HK-2 (cell line): ENCODE data around the gene HOXC9.

Experiments used
- DNase-seq: peaks from one replicate; pipeline ENCODE4 v3.0.0-alpha.2; 2018; ENCODE audit not compliant: unreplicated experiment

Gene HOXC9

DNA sequence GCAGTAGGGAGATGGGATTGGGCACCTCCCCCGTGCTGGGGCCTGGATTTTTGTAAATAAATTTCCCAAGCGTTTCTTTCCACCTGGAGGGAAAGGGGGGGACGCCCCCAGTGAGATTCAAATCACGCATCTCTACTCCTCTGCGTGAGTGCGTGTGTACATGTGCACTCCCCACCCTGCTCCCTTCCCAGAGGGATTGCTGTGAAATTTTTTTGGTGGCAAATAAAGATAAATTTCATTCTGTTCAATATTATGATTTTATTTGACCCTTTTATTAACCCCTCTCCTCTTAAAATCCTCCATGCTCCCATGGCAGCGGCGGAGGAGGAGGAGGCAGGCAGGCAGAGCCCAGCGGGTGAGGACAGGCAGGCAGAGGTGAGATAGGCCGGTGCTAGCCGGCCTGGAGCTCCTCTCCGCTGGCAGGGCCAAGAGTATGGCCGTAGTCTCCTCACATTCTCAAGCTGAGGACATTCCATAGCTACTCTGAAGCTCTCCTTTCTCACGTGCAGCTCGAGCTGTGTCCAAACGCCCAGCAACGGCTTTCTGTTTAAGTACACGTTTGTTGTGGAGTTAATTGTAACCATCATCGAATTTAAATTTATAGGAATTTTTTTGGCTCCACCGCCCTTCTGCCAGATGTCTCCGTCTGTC is 23.7 kb upstream of the HOXC9 start:
- DNase-seq: no peak

DNA sequence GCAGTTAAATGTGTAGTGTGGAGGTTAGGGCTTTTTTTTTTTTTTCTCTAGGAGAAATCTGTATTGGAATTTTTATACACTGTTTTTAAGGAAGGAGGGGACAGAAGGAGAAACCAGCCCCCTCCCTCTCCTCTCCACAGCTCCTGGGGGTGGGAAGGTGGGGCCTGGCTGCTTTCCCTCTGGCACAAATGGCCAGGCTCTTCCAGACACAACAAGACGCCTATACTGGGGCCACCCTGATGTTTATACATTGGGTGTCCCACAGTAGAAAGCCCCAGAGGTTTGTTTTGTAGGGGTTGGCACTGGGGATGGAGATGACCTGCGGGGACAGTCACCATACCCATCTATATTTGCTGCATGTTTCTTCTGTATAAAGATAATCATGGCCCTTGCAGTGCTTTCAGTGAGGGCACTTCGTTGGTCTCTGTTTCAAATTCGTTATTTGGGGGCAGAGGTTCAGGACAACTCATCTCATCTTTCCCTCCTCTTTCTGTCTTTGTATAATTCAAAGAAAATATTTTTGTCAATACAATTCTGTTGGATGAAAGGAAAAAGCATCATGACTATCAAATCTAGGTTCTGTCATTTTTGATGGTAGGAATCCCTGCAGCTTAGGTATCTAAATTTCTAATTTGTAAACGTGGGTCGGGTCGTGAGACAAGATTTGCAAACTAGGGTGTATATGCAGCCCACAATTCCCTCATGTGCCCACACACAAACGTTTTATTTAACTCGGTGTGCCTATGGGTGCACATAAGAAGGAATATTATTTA is 23.0 kb upstream of the HOXC9 start:
- DNase-seq: no peak

DNA sequence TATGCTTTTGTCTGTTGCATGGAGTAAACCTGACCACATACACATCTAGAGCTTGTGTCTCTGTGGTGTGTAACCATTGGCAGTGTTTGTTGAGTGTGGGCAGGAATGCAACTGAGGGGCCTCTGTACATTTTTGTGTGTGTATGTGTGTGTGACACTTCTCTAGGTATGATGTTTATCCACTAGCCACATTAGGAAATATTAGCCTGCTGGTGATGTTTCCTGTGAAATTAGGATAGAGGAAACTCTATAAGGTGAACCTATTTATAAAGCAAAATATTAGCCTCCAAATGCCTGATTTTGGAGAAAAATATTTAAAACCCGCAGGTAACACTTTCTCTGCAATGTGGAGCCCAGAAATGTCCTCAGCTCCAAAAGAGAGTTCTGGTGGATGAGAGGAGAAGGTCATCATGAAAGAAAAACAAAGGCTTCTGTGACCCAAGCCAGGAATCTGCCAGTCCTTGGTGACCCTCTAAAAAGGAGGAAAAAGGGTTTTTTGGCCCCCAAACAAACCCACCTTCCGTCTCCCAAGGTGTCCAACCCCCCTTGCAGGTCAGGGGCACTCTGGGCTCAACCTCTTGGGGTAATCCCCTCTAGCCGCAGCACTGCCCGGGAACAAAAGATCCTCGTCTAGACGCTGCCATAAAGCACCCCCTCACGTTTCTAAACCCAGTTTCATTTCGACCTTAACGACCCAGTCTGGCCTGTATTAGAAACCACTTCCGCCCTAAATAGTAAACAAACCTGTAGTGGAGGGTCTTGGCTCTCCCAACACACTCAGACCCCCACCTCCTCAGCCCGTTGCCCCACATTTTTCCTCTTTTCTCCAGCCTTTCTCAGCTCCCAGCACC is 22.1 kb upstream of the HOXC9 start:
- no peak for DNase-seq

DNA sequence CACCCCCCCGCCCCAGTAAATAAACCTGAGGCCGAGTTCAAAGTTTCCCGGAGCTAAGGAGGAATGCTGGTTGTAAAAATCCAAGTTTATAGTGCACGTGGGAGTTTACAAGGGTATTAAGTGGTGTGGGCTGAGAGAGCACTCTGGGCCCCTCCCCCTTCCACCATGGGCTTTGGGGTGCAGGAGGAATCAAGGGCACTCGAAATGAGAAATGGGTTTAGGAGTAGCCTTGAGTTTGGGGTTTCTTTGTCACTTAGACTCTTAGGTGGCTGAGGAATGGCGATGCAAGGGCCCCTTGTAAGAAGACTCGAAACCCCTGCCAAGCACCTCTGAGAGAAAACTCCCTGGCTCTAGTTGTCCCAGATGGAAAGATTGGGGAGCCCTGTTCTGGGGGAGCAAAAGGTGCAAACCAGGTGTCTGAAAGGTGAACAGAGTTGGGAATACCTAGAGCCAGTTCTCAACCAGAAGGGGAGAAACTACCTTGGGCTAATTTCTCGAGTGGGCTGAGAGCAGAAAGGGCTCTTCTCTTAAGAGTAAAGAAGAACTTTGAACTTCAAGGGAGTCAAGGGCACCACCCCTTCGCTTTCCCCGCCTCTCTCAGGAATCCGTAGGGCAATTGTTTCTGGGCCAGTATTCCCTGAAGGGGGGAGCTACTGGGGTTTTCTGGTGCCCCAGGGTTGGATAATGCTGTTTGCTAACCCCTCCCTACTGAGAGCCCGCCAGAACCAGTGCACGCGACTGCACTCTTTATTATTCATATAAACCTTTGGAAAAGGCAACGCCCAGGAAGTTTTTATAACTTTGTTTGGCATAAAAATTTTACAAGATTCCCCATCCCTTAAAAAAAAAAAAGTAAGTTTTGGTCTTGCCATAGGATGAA is 21.2 kb upstream of the HOXC9 start:
- DNase-seq: no peak

DNA sequence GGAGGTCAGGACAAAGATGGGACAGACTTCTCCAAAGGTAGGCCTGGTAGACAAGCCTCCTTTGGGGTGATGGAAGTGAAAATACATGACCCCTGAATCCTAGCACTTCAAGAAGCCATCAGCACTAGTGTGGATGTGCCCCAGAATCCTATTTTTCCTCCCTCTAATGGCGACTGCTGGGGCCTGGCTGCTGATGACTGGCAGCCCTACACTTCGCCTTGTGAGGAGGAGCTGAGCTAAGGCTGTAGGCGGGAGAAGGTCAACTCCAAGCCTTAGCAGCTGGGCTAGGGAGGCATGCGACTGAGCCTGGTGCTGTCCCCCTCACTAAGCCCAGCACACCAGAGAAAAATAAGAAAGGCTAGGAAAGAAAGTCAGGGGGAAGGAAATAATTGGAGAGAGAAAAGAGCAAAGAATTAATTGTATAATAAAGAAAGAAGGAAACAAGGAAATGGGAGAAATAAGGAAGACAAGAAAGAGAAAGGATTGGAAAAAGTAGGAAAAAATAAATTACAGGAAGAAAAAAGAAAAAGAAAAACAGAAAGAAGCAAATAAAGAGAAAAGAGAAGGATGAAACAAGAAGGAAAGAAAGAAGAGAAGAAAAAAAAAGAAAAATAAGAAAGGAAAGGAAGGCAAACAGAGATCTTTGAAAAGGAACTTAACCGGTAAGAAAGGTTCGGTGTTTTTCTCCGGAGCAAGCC is 19.7 kb upstream of the HOXC9 start:
- DNase-seq: no peak

DNA sequence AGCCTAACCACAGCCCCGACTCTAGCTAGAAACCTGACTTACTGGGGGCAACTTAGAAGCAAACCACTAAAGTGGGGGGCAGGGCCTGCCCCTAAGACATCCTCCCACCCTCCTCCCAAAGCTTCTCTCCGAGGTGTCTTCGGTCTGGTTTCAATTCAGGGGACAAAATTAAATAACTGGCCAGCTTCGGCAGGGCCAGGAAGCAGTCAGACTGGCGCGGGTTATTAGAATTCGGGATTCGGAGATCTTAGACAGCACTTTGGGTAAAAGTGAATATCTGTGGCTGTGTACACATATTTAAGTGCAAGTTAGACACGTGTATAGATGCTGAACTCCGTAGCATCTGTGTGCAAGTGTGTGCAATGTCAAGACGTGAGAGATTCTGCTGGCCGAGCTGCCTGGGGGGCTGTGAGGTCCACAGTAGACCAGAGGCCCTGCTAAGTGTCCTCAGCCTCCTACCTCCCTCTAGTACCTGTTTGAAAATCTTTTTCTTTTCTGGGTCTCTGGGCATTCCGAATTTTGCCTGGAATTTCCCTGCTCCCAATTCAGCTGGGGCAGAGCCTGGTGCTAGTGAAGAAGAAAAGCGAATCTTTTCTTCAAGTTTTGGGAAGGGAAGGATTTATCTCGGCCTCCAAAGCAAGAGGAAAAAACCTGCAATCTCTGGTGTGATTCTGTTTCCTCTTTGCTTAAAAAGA is 19.0 kb upstream of the HOXC9 start:
- DNase-seq: no peak

DNA sequence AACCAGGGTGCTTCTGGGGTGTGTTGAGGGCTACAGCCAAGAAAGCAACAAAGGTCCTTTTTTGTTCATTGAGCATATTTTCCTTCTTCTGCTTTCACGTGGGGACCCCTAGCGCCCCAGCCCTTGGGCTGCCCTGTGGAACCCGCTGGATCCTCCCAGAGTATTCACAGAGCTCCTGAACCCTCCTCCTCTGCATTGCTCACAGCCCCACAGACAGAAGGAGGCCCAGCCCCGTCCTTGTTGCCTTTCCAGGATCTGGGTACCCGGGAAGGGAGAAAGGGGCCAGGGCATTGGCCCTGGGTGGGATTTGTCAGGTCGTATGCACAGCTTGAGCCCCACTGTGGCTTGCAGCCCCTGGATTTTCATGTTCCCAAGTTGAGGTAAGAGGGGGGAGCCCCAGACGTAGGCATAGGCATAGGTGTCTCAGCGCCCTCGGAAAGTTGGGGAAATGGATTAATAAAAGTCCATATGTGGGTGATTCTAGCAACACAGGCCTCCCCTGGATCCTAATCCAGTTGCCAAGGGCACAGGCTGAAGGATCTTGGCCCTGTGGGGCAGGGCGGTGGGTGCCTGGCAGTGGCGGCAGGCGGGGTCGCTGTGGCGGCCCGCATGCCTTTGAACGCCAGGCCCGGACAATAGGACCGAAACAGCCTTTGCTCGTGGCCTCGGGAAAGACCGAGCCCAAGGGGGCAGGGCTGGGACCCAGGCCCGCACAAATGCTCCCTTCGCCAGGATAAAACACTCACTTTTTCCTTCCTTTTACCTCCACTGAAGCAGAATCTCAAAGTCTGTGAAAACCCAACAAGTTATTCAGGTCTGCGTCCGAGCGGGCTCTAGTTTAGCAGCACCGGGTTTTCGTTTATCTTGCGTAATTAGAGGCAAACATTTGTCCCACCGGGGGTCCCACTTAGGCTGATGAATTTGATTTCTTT is 18.1 kb upstream of the HOXC9 start:
- DNase-seq: no peak

DNA sequence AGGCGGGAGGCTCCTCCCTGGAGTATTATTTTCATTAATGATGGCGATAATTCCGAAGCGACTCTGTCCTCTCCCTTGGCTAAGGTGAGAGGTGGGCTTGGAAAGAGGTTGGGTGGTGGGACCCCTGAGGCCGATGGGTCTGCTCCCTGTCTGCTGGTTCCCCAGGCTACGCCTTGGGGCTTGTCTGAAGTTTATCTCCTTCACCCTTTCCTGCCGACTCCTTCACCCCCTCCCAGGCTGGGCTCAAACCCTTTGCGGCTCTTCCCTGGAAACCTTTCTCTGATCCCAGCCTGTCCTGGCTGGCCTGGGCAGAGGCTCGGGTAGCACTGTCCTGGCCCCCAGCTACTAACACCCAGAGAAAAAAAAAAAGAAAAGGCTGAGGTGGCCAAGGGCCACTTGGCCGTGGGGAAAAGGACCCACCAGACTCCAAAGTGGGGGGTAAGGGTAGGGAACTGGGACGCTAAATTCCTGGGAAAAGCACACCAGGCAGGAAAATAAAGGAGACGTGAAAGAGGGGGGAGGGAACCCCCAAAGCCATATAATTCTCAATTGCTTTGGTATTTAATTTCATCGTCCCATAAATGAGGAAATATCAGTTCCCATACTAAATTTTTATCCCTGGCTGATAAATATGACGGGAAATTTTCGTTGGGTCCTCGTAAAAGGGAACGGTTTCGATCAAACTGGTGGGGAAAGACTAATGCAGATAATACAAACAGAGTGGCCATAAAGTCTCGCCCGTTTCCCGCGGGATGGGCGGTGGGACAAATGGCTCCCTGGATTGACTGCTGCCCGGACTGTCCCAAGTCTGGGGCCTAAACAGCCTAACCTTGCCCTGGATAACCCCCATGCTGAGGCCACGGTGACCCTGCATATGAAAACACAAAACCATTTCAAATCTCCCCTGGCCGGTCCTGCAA is 17.1 kb upstream of the HOXC9 start:
- DNase-seq: no peak

DNA sequence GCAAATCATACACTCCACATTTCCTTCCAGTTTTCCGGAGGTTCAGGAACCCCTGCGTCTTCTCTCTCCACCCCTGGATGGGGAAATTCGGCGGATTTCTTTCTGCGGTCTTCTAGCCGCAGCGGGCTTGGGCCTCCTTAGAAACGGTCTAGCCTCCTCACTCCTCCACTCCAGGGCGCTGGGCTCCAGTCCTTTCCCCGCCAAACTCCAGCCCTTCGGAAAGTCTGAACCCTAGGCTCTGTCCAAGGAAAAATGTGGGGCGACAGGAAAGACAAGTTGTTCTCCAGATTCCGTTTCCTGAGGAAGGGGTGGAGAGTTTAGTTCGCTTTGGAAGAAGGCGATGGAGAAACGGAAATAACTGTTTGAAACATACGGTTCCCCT is 16.4 kb upstream of the HOXC9 start:
- no peak for DNase-seq

DNA sequence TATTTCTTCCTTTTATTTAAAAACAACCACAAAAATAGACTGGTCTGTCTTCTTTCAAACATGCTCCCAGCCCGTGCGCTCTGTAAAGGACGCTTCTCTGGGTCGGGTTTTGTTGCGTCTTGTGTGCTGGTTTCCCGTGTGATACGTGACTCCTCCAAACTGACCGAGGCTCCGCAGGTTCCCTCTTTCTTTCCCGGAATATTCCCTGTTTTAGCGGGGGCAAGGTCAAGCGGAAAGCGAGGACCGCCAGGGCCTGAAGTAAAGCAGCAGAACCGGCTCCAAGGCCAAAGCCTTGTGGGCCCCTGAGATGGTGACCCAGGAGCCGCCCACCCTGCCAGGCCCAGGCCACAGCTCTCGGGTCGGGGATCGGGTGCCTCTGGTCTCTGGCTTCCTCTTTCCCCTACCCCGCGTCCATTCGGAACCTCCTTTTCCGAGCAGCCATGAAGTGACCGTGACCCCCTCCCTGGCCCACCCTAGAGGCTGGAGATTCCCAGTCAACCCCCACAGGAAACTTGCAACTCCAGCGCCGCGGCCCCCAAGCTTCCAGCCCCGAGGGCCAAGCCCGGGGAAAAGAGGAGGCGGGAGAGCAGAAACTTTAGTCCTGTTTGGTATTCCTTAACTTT is 15.9 kb upstream of the HOXC9 start:
- DNase-seq: no peak

DNA sequence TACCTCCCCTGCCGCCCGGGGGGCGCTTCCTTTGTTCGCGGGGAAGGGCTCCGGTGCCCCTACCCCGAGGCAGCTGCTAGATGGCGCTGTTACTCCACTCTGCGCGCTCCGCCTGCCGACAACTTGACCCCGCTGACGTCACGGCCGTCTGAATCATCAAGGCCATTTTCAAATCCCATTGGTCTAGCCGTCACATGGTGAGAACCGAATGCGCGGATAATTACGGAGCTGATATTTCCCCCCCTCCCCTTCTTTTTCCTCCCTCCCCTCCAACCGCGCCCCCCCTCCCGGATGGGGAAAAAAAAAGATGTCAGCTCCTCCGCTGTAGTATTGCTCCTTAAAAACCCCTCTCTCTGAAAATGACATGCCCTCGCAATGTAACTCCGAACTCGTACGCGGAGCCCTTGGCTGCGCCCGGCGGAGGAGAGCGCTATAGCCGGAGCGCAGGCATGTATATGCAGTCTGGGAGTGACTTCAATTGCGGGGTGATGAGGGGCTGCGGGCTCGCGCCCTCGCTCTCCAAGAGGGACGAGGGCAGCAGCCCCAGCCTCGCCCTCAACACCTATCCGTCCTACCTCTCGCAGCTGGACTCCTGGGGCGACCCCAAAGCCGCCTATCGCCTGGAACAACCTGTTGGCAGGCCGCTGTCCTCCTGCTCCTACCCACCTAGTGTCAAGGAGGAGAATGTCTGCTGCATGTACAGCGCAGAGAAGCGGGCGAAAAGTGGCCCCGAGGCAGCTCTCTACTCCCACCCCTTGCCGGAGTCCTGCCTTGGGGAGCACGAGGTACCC is 14.9 kb upstream of the HOXC9 start, which contains the start of gene HOXC10:
Gene HOXC10 (plus strand): TSS at position 246 of the 791 bp plus-strand sequence. CDS start 114 bp downstream, at position 360.
- DNase-seq: peak; percentile 93

DNA sequence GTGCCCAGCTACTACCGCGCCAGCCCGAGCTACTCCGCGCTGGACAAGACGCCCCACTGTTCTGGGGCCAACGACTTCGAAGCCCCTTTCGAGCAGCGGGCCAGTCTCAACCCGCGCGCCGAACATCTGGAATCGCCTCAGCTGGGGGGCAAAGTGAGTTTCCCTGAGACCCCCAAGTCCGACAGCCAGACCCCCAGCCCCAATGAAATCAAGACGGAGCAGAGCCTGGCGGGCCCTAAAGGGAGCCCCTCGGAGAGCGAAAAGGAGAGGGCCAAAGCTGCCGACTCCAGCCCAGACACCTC is 14.3 kb upstream of the HOXC9 start:
- no peak for DNase-seq

DNA sequence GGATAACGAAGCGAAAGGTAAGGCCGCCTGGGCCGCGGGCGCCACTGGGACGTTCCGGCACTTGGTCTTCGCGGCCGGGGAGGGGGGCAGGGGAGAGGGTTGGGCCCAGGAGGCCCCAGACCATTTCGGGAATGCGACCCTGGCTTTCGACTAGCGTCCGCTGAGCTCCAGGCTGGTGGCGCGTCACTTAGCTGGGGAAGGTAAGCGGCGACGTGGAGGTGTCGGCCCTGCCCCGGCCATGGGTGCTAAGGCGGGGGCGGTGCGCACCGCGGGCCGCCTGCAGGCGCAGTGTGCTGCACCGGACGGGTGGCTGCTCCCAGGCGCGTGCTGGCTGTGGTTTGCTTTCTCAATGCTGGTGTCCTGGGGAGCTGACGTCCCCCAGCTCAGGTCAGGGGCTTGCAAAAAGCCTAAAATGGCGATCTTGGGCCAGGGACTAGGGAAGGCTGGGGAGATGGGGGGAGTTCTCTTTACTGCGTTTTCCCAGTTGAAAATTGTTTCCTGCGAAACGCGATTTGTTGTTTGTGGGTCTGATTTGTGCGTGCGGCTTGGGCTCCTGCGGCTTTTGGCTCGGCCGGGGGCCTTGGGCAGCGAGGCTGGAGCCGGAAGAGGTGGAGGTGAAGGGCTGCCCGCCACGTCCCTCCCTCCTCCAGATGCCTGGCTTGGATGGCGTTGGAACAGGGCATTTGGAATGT is 13.8 kb upstream of the HOXC9 start:
- DNase-seq: peak; percentile 68

DNA sequence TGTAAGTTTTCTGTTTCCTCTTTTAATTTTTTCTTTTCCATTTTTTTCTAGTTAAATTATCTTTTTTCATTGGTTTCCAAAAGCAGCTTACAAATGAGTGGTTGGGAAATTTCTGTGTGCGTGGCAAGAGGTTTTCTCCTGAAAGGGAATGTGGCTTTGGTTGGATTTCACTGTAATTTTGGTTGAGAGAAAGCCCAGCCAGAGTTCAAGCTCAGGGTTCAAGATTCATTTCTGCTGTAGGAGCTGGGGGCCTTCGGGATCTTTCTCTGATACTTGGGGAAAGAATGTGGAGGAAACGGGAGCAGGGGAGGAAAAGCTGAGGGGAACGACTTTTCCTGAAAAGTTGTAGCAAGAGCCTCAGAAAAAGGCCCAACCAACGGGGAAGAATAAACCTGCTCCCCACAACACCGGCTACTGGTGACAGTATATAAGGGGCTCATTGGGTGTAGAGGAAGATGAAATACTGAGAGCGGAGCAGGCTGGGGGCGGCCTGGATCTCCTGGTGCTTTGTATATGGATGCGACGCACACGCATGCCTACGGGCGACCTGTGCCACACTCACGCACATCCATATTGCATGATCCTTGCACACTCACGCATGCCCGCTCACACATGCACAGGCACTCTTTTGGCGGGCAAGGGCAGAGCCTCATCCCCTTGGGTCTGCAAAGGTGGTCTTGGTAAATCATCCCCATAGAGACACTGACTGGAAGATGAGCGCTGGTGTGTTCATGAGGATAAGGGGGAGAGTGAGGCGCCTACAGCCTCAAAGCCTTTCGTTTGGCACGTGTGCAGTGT is 13.1 kb upstream of the HOXC9 start:
- no peak for DNase-seq

DNA sequence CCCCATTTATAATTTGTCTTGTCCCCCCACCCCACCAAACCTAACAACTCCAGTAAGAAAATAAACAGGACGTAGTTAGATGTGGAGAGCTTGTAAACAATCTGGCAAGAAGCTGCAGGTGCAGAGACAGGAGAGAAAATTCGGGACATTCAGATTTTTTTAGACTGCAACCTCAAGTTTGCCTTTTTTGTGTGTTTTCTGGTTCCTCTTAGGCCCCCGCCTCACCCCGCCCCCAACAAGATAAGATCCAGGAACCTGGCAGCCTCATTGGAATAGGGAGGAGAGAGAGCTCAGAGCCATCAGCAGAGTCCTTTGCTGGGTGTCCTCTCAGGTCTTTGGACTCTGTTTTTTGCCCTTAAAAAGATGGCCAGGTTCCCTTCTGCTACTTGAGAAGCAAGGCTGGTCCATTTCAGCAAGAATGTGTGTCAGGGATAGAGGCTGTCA is 12.2 kb upstream of the HOXC9 start:
- no peak for DNase-seq
